Smooth muscle cell of the umbilical artery (primary cell): ENCODE data around the gene SPANXB1. TPM values are rescaled to one million over a fixed set of nuclear protein-coding genes. Genes with fewer than 3 reads are reported as not detected.

ENCODE experiments used
- total RNA-seq: library from RNA; depleted of rRNA; stranded (reverse); fragments of >200 nt; gene quantifications from 2 replicates; pipeline ENCODE4 v1.2.3, GENCODE V29; 2014

Gene SPANXB1
- not detected in 2 replicates for total RNA-seq

GRCh38 chrX:141002568-141002967 lies at the start of gene SPANXB1:
SPANXB1 (plus strand) TSS chrX:141002594; CDS start chrX:141002694, 100 bp downstream.

Other genes starting within 250 kb of the SPANXB1 start
- gene LDOC1, start 174.5 kb downstream of the SPANXB1 start, total RNA-seq, result 3.9 and 8.4 TPM in 2 replicates
- not detected in 2 replicates for gene SPANXC, start 239.9 kb downstream of the SPANXB1 start, total RNA-seq